Mammary epithelial cell (primary cell): ENCODE measurements around the gene USP32.

Source experiments
- EZH2 ChIP-seq: IDR thresholded peaks from 2 replicates; pipeline ENCODE4 v1.6.1; 2012; ENCODE audit warnings: low read length, inconsistent platforms, borderline replicate concordance
- TF ChIP-seq, protein P1 (sequence below), 2 donors: IDR thresholded peaks in 1 of 2; conservative IDR thresholded peaks in 1 of 2; 2 replicates each; pipeline ENCODE4 v1.5.1; 2011 to 2012; ENCODE audit warnings: inconsistent platforms in 2 of 2, low read length in 2 of 2, mild to moderate bottlenecking in 2 of 2, control low read depth in 1 of 2, low read depth in 1 of 2; ENCODE audit not compliant: insufficient read depth in 1 of 2; ENCODE audit errors: extremely low read depth in 1 of 2

DNA sequence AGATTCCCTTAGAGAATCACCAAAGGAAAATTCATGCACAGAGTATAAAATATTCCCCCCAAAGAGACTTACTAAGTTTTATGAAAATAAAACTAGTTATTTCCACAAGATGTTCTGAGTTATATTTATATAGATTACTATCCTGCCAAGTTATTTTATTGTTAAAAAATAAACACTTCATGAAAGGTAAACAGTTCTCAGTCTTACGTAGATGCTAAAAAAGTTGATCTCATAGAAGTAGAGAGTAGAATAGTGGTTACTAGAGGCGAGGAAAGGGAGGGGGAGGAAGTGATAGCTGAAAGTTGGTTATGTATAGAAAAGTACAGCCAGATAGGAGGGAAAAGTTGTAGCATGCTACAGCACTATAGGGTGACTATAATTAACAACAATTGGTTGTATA lies 65.2 kb downstream of the USP32 start:
- TF ChIP-seq, protein P1, sequence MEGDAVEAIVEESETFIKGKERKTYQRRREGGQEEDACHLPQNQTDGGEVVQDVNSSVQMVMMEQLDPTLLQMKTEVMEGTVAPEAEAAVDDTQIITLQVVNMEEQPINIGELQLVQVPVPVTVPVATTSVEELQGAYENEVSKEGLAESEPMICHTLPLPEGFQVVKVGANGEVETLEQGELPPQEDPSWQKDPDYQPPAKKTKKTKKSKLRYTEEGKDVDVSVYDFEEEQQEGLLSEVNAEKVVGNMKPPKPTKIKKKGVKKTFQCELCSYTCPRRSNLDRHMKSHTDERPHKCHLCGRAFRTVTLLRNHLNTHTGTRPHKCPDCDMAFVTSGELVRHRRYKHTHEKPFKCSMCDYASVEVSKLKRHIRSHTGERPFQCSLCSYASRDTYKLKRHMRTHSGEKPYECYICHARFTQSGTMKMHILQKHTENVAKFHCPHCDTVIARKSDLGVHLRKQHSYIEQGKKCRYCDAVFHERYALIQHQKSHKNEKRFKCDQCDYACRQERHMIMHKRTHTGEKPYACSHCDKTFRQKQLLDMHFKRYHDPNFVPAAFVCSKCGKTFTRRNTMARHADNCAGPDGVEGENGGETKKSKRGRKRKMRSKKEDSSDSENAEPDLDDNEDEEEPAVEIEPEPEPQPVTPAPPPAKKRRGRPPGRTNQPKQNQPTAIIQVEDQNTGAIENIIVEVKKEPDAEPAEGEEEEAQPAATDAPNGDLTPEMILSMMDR (conservative IDR thresholded peaks at IDR 0.05 in 1 of 2, IDR thresholded peaks at IDR 0.05 in 1 of 2; ENCODE audit: extremely low read depth in 1 of 2, insufficient read depth in 1 of 2, low read depth in 1 of 2, low read length in 2 of 2), result no peak
- TF ChIP-seq EZH2, result no peak
